CD14-positive monocyte (primary cell): ENCODE results near the gene NXPH4. TPM values are rescaled to one million over a fixed set of nuclear protein-coding genes. Genes with fewer than 3 reads are reported as not detected.

ENCODE experiments used
- DNase-seq, 3 donors: peaks; one replicate each; pipeline ENCODE4 v3.0.0-alpha.2; 2011 to 2022
- H2AFZ ChIP-seq: 2 replicates; pipeline ENCODE4 v1.6.0; 2012; ENCODE audit warnings: mild to moderate bottlenecking, low read depth, low read length, inconsistent platforms; ENCODE audit not compliant: insufficient read depth, poor library complexity, severe bottlenecking
- H3K27ac ChIP-seq, 2 donors: 1 replicate in 1 of 2; 2 replicates in 1 of 2; pipeline ENCODE4 v1.5.1; 2012 to 2013; ENCODE audit warnings: low read length in 2 of 2, control low read depth in 1 of 2, inconsistent platforms in 1 of 2, low read depth in 1 of 2, mild to moderate bottlenecking in 1 of 2
- H3K27me3 ChIP-seq, 2 donors: one replicate each; pipeline versions ENCODE4 v1.6.0 to v1.6.1; 2011 to 2013; ENCODE audit warnings: low read length in 2 of 2; ENCODE audit not compliant: control insufficient read depth in 2 of 2, insufficient read depth in 2 of 2
- H3K36me3 ChIP-seq, 2 donors: replicated peaks in 1 of 2; 1 replicate in 1 of 2; 2 replicates in 1 of 2; pipeline versions ENCODE4 v1.5.1 to v1.6.1; 2012 to 2013; ENCODE audit warnings: low read length in 2 of 2, control low read depth in 1 of 2, inconsistent platforms in 1 of 2, mild to moderate bottlenecking in 1 of 2; ENCODE audit not compliant: insufficient read depth in 2 of 2, control insufficient read depth in 1 of 2
- H3K4me1 ChIP-seq, 2 donors: 1 replicate in 1 of 2; 2 replicates in 1 of 2; pipeline versions ENCODE4 v1.5.1 to v1.6.1; 2012 to 2013; ENCODE audit warnings: low read length in 2 of 2, control low read depth in 1 of 2, inconsistent platforms in 1 of 2, mild to moderate bottlenecking in 1 of 2, moderate library complexity in 1 of 2; ENCODE audit not compliant: insufficient read depth in 2 of 2, control insufficient read depth in 1 of 2
- H3K4me2 ChIP-seq: replicated peaks from 2 replicates; pipeline ENCODE3; 2012; ENCODE audit warnings: low read length, moderate library complexity, mild to moderate bottlenecking; ENCODE audit not compliant: poor library complexity, severe bottlenecking; ENCODE audit errors: extremely low read depth
- H3K4me3 ChIP-seq, 3 experiments: fragments of 200-600 bp in 1 of 3; sonication (generic) in 1 of 3; replicated peaks in 1 of 3; 1 replicate in 2 of 3; 2 replicates in 1 of 3; pipeline ENCODE4 v1.5.1; 2011 to 2013; ENCODE audit warnings: low read length in 3 of 3, mild to moderate bottlenecking in 3 of 3, control low read depth in 2 of 3, low read depth in 2 of 3, inconsistent platforms in 1 of 3, moderate library complexity in 1 of 3
- H3K79me2 ChIP-seq: 2 replicates; pipeline ENCODE4 v1.6.0; 2012; ENCODE audit warnings: mild to moderate bottlenecking, control low read depth, inconsistent platforms, low read length, moderate library complexity; ENCODE audit not compliant: insufficient read depth
- H3K9ac ChIP-seq: 2 replicates; pipeline ENCODE4 v1.6.0; 2017; ENCODE audit warnings: low read length, mild to moderate bottlenecking; ENCODE audit not compliant: insufficient read depth, poor library complexity, severe bottlenecking
- H3K9me3 ChIP-seq, 2 donors: replicated peaks in 1 of 2; 1 replicate in 1 of 2; 2 replicates in 1 of 2; pipeline versions ENCODE4 v1.5.1 to v1.6.1; 2012 to 2013; ENCODE audit warnings: low read length in 2 of 2, control low read depth in 1 of 2; ENCODE audit not compliant: control insufficient read depth in 1 of 2, insufficient read depth in 1 of 2
- H4K20me1 ChIP-seq: 2 replicates; pipeline ENCODE4 v1.6.0; 2012; ENCODE audit warnings: mild to moderate bottlenecking, low read length, control low read depth, moderate library complexity; ENCODE audit not compliant: insufficient read depth
- H3K27ac Mint-ChIP-seq, 7 donors: one replicate each; pipeline ENCODE4 v1.8.0; 2020; ENCODE audit warnings: mild to moderate bottlenecking in 7 of 7, mixed read lengths in 7 of 7, moderate library complexity in 6 of 7, inconsistent platforms in 2 of 7
- H3K27me3 Mint-ChIP-seq, 3 donors: one replicate each; pipeline ENCODE4 v1.8.0; 2021 to 2022; ENCODE audit warnings: low read depth in 3 of 3, mild to moderate bottlenecking in 3 of 3, mixed read lengths in 3 of 3, moderate library complexity in 3 of 3, inconsistent platforms in 1 of 3
- H3K36me3 Mint-ChIP-seq, 2 donors: one replicate each; pipeline ENCODE4 v1.8.0; 2020; ENCODE audit warnings: mixed read lengths in 2 of 2, inconsistent platforms in 1 of 2, mild to moderate bottlenecking in 1 of 2
- H3K4me1 Mint-ChIP-seq: one replicate; pipeline ENCODE4 v1.8.0; 2020; ENCODE audit warnings: mild to moderate bottlenecking, mixed read lengths
- H3K4me3 Mint-ChIP-seq, 2 donors: one replicate each; pipeline ENCODE4 v1.8.0; 2020; ENCODE audit warnings: mild to moderate bottlenecking in 2 of 2, mixed read lengths in 2 of 2, moderate library complexity in 1 of 2
- H3K9me3 Mint-ChIP-seq, 7 donors: one replicate each; pipeline ENCODE4 v1.8.0; 2020 to 2022; ENCODE audit warnings: mixed read lengths in 7 of 7, mild to moderate bottlenecking in 6 of 7, moderate library complexity in 6 of 7, inconsistent platforms in 2 of 7
- WGBS: methylation state at CpG from one replicate; pipeline ENCODE4 v1.1.5; 2013; ENCODE audit warnings: missing lambda C conversion rate; ENCODE audit not compliant: insufficient coverage; 5-methylcytosine and 5-hydroxymethylcytosine counted together
- intact Hi-C, 2 donors: fragments of 100-400 bp; cut with micrococcal nuclease; formaldehyde crosslinking; loops; one replicate each; pipeline versions ENCODE4 v1.15.0 to v1.15.1; 2023
- polyA plus RNA-seq, 3 donors: library from polyadenylated mRNA; depleted of rRNA in 1 of 3; unstranded in 2 of 3; stranded (reverse) in 1 of 3; fragments of 300-500 nt in 2 of 3; fragments of >200 nt in 1 of 3; fragmentation: Illumina TruSeq in 2 of 3; gene quantifications; 1 replicate in 2 of 3; 2 replicates in 1 of 3; pipeline ENCODE4 v1.2.3, GENCODE V29; 2012 to 2021
- TF ChIP-seq, protein P1 (sequence below): fragments of 200-600 bp; IDR thresholded peaks from one replicate; pipeline ENCODE4 v1.8.0; 2022; ENCODE audit warnings: antibody characterized with exemption, mild to moderate bottlenecking

Gene NXPH4
- polyA plus RNA-seq, 3 donors: not detected

DNA sequence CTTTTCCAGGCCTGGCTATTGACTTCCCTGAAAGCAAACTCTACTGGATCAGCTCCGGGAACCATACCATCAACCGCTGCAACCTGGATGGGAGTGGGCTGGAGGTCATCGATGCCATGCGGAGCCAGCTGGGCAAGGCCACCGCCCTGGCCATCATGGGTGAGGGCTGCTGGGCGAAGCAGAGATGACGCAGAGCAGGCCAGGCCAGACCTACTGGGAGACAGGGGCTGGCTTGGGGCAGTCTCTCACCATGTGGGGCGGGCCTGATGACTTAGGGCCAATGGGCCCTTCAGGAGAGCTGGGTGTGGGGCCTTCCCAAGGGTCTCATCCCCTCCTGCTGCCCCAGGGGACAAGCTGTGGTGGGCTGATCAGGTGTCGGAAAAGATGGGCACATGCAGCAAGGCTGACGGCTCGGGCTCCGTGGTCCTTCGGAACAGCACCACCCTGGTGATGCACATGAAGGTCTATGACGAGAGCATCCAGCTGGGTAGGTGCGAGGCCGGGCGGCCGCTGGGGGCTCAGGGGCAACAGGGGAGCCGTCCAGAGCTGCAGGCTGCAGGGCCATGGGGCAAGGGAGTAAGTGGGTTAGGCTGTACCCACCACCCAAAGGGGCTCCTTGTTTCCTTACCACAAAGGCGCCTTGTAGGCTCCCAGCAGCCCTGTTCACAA lies 36.1 kb upstream of the NXPH4 start:
- no peak overlapping the region for H3K4me2 ChIP-seq
- TF ChIP-seq, protein P1, sequence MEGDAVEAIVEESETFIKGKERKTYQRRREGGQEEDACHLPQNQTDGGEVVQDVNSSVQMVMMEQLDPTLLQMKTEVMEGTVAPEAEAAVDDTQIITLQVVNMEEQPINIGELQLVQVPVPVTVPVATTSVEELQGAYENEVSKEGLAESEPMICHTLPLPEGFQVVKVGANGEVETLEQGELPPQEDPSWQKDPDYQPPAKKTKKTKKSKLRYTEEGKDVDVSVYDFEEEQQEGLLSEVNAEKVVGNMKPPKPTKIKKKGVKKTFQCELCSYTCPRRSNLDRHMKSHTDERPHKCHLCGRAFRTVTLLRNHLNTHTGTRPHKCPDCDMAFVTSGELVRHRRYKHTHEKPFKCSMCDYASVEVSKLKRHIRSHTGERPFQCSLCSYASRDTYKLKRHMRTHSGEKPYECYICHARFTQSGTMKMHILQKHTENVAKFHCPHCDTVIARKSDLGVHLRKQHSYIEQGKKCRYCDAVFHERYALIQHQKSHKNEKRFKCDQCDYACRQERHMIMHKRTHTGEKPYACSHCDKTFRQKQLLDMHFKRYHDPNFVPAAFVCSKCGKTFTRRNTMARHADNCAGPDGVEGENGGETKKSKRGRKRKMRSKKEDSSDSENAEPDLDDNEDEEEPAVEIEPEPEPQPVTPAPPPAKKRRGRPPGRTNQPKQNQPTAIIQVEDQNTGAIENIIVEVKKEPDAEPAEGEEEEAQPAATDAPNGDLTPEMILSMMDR: no peak
- Mint-ChIP-seq H3K27me3 (peaks cover 3 to 6% (median 3%) of the 10 kb centered on the region in 3 donors), H3K9me3 (no peaks in the 10 kb centered on the region), H3K4me1 (peaks cover 3% of the 10 kb centered on the region), H3K36me3 (peaks cover 94 to 100% of the 10 kb centered on the region in 2 donors), H3K27ac (no peak overlapping the region), H3K4me3 (no peak overlapping the region)
- H3K9ac ChIP-seq: no peak overlapping the region
- H3K27me3 ChIP-seq: no peaks in the 10 kb centered on the region
- 97% methylated on average over 17 of the region's 20 CpGs for WGBS
- H3K79me2 ChIP-seq: no peaks in the 10 kb centered on the region
- no peak overlapping the region for H3K4me3 ChIP-seq
- no peak overlapping the region for H2AFZ ChIP-seq
- no peaks in the 10 kb centered on the region for H3K4me1 ChIP-seq
- H3K36me3 ChIP-seq: peaks cover 92 to 100% of the 10 kb centered on the region in 2 donors
- H3K9me3 ChIP-seq: no peaks in the 10 kb centered on the region
- DNase-seq: no peak
- H4K20me1 ChIP-seq: peaks cover 100% of the 10 kb centered on the region
- intact Hi-C loops: no loop called here
- H3K27ac ChIP-seq: no peak overlapping the region

DNA sequence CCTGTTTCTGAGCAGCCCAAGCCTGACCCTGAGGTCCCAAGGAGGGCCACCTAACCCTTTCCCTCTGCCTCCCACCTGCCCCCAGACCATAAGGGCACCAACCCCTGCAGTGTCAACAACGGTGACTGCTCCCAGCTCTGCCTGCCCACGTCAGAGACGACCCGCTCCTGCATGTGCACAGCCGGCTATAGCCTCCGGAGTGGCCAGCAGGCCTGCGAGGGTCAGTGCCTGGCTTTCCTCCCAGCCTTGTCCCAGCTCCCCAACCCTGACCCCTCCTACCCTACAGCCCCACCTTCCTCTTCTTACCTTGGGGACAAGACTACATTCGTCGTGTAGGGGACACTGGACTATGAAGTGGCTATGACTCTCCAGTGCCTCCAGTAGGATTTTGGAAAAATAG lies 35.5 kb upstream of the NXPH4 start:
- no peaks in the 10 kb centered on the region for H3K9me3 Mint-ChIP-seq
- H3K27me3 Mint-ChIP-seq: peaks cover 1 to 6% (median 3%) of the 10 kb centered on the region in 3 donors
- H3K27me3 ChIP-seq: no peaks in the 10 kb centered on the region
- no peak overlapping the region for H2AFZ ChIP-seq
- H3K27ac Mint-ChIP-seq: peak overlapping the region in 2 of 7 donors; percentile 7 to 71
- peaks cover 100% of the 10 kb centered on the region for H4K20me1 ChIP-seq
- intact Hi-C loops: no loop called here
- H3K79me2 ChIP-seq: no peaks in the 10 kb centered on the region
- H3K9ac ChIP-seq: no peak overlapping the region
- TF ChIP-seq, protein P1: no peak
- peaks cover 92 to 100% of the 10 kb centered on the region in 2 donors for H3K36me3 ChIP-seq
- no peak overlapping the region for H3K4me3 Mint-ChIP-seq
- H3K9me3 ChIP-seq: no peaks in the 10 kb centered on the region
- DNase-seq: no peak
- no peaks in the 10 kb centered on the region for H3K4me1 ChIP-seq
- peaks cover 94 to 100% of the 10 kb centered on the region in 2 donors for H3K36me3 Mint-ChIP-seq
- WGBS: 89% methylated on average over 6 of the region's 9 CpGs
- H3K4me3 ChIP-seq: no peak overlapping the region
- H3K4me2 ChIP-seq: no peak overlapping the region
- no peaks in the 10 kb centered on the region for H3K4me1 Mint-ChIP-seq
- no peak overlapping the region for H3K27ac ChIP-seq
